T-helper 9 cell (primary cell): ENCODE data around the gene TMEM220.
"Not testable (repeated sequence)": the region's sequence is repeated elsewhere in the genome, so short reads cannot be mapped to it uniquely, and the experiment has no call there.

Experiments
- DNase-seq: peaks from one replicate; pipeline ENCODE4 v3.0.0-alpha.2; 2020

Gene TMEM220

GRCh38 chr17:10727192-10727591, 2.6 kb downstream of the TMEM220 start:
- no peak for DNase-seq

- no peak for DNase-seq
Observed at GRCh38 chr17:10726196-10726595, 3.6 kb downstream of the TMEM220 start.

- DNase-seq = no peak
Observed at GRCh38 chr17:10725262-10725661, 4.6 kb downstream of the TMEM220 start.

GRCh38 chr17:10724546-10725195, 5.2 kb downstream of the TMEM220 start:
- no peak for DNase-seq

GRCh38 chr17:10718547-10718946, 11.3 kb downstream of the TMEM220 start:
- DNase-seq = no peak

GRCh38 chr17:10716218-10716617, 13.6 kb downstream of the TMEM220 start:
- no peak for DNase-seq

GRCh38 chr17:10713318-10713717, 16.5 kb downstream of the TMEM220 start:
- no peak for DNase-seq

GRCh38 chr17:10705727-10706126, 24.1 kb downstream of the TMEM220 start:
- DNase-seq = no peak

- DNase-seq = no peak
Observed at GRCh38 chr17:10702574-10702973, 27.2 kb downstream of the TMEM220 start.

GRCh38 chr17:10699856-10700255, 30.0 kb downstream of the TMEM220 start:
- DNase-seq = no peak

- no peak for DNase-seq
Observed at GRCh38 chr17:10698096-10698818, 31.6 kb downstream of the TMEM220 start.

- peak; percentile 82 for DNase-seq
Observed at GRCh38 chr17:10697092-10698081, 32.4 kb downstream of the TMEM220 start, which contains the start of the genes ADPRM and SCO1. TSS of gene ADPRM (plus strand) at chr17:10697594. CDS start at chr17:10704927, 7,333 bp downstream. TSS of gene SCO1 (minus strand) at chr17:10697533. CDS start at chr17:10697507, 26 bp downstream.

- DNase-seq = not testable (repeated sequence)
Observed at GRCh38 chr17:10695875-10696407, 33.9 kb downstream of the TMEM220 start.

GRCh38 chr17:10687499-10687898, 42.3 kb downstream of the TMEM220 start:
- DNase-seq = no peak

- no peak for DNase-seq
Observed at GRCh38 chr17:10683853-10684252, 46.0 kb downstream of the TMEM220 start.

- no peak for DNase-seq
Observed at GRCh38 chr17:10681866-10682446, 47.9 kb downstream of the TMEM220 start.

- DNase-seq = no peak
Observed at GRCh38 chr17:10674704-10675103, 55.1 kb downstream of the TMEM220 start.

- DNase-seq = no peak
Observed at GRCh38 chr17:10673312-10673711, 56.5 kb downstream of the TMEM220 start.

GRCh38 chr17:10668775-10669174, 61.0 kb downstream of the TMEM220 start:
- no peak for DNase-seq

GRCh38 chr17:10666906-10667305, 62.9 kb downstream of the TMEM220 start:
- DNase-seq = no peak

- no peak for DNase-seq
Observed at GRCh38 chr17:10664571-10664970, 65.3 kb downstream of the TMEM220 start.
